Activated T-cell treated with anti-CD3 and anti-CD28 coated beads, Interleukin-2, amount 50 U/mL, for 72 hours (primary cell): ENCODE measurements around the gene VPS37B. TPM values are rescaled to one million over a fixed set of nuclear protein-coding genes. Genes with fewer than 3 reads are reported as not detected.

Experiments used
- ATAC-seq, 2 donors: fragments of 150-1000 bp; cut with Tn5 transposase; replicated peaks in 1 of 2; 2 replicates each; pipeline ENCODE4 v1.10.0; 2021; ENCODE audit warnings: moderate library complexity in 2 of 2, mild to moderate bottlenecking in 1 of 2
- DNase-seq, 2 donors: peaks; one replicate each; pipeline ENCODE4 v3.0.0; 2021 to 2022; ENCODE audit warnings: mixed read lengths in 1 of 2
- H3K27ac Mint-ChIP-seq: one replicate; pipeline ENCODE4 v1.8.0; 2022; ENCODE audit warnings: mild to moderate bottlenecking, moderate library complexity, mixed read lengths
- H3K27me3 Mint-ChIP-seq: one replicate; pipeline ENCODE4 v1.8.0; 2022; ENCODE audit warnings: low read depth, mixed read lengths
- H3K36me3 Mint-ChIP-seq, 2 donors: one replicate each; pipeline ENCODE4 v1.8.0; 2022; ENCODE audit warnings: mixed read lengths in 2 of 2, mild to moderate bottlenecking in 1 of 2; ENCODE audit not compliant: insufficient read depth in 2 of 2
- H3K4me1 Mint-ChIP-seq: one replicate; pipeline ENCODE4 v1.8.0; 2022; ENCODE audit warnings: low read depth, mixed read lengths
- H3K4me3 Mint-ChIP-seq, 2 donors: one replicate each; pipeline ENCODE4 v1.8.0; 2022; ENCODE audit warnings: mild to moderate bottlenecking in 2 of 2, mixed read lengths in 2 of 2, moderate library complexity in 2 of 2
- H3K9me3 Mint-ChIP-seq, 2 donors: one replicate each; pipeline ENCODE4 v1.8.0; 2022; ENCODE audit warnings: mixed read lengths in 2 of 2
- total RNA-seq, 2 donors: library from RNA; stranded (reverse); gene quantifications; one replicate each; pipeline ENCODE4 v1.2.3, GENCODE V29; 2022

Gene VPS37B
- total RNA-seq, 2 donors from 2014 or later: 28.8 to 37.4 TPM

GRCh38 chr12:122819209-122819785, 76.6 kb downstream of the VPS37B start:
- Mint-ChIP-seq H3K4me1 (no peaks in the 10 kb centered on the region), H3K4me3 (no peak overlapping the region), H3K27ac (no peak overlapping the region), H3K27me3 (no peaks in the 10 kb centered on the region), H3K36me3 (no peaks in the 10 kb centered on the region), H3K9me3 (no peaks in the 10 kb centered on the region)
- no peak for DNase-seq
- ATAC-seq: no peak

Other genes starting within 250 kb of the VPS37B start
- gene HCAR2, start 192.8 kb downstream of the VPS37B start, total RNA-seq: not detected
- not detected for gene HCAR3, start 179.3 kb downstream of the VPS37B start, total RNA-seq
- under 1 TPM; 0.12 to 0.34 TPM for gene HCAR1, start 165.3 kb downstream of the VPS37B start, total RNA-seq
- gene DENR, start 143.3 kb downstream of the VPS37B start, total RNA-seq: 10 to 100 TPM; 63.6 to 72.2 TPM
- 1 to 10 TPM in 1 of 2 donors, under 1 TPM in 1; 0.82 to 1.5 TPM for gene CCDC62, start 121.6 kb downstream of the VPS37B start, total RNA-seq
- gene HIP1R, start 60.7 kb downstream of the VPS37B start, total RNA-seq: 10 to 100 TPM; 20.0 to 28.1 TPM
- gene ABCB9, start 70.3 kb upstream of the VPS37B start, total RNA-seq: 1 to 10 TPM; 4.9 to 7.0 TPM
- 10 to 100 TPM; 26.6 to 32.5 TPM for gene OGFOD2, start 79.1 kb upstream of the VPS37B start, total RNA-seq
- gene ARL6IP4, start 84.6 kb upstream of the VPS37B start, total RNA-seq: 100 to 1,000 TPM; 183 to 187 TPM